HEK293 (cell line): ENCODE measurements around the gene MTARC2.

Experiments used
- CTCF ChIA-PET: fragments of 350-600 bp; formaldehyde crosslinking; extraction: SDS; loops from one replicate; lab custom pipeline; 2021; ENCODE audit warnings: antibody characterized with exemption; lab: Yijun Ruan, JAX
- POLR2A ChIA-PET: fragments of 300-600 bp; formaldehyde crosslinking; extraction: SDS; loops from one replicate; lab custom pipeline; 2020; ENCODE audit warnings: antibody characterized with exemption, inconsistent platforms; lab: Yijun Ruan, JAX
- H3K27ac ChIP-seq: fragments of 200-500 bp; sonication (Bioruptor generic); 2 replicates; pipeline ENCODE4 v1.5.1; 2014; ENCODE audit warnings: low read depth, low read length, control low read depth, inconsistent platforms; ENCODE audit errors: extremely low read depth
- H3K36me3 ChIP-seq, 2 experiments: fragments of 200-500 bp in 1 of 2; sonication (Bioruptor generic) in 1 of 2; 1 replicate in 1 of 2; 2 replicates in 1 of 2; pipeline ENCODE4 v1.5.1; 2014 to 2017; ENCODE audit warnings: inconsistent platforms in 2 of 2, low read length in 2 of 2; ENCODE audit not compliant: control insufficient read depth in 2 of 2, insufficient read depth in 1 of 2
- H3K4me1 ChIP-seq: fragments of 200-500 bp; sonication (Bioruptor generic); 2 replicates; pipeline ENCODE4 v1.5.1; 2014; ENCODE audit warnings: mild to moderate bottlenecking, low read length, inconsistent platforms; ENCODE audit not compliant: control insufficient read depth, insufficient read depth
- H3K4me3 ChIP-seq: 2 replicates; pipeline ENCODE4 v1.5.1; 2011; ENCODE audit warnings: low read depth, mild to moderate bottlenecking, control low read depth, low read length, moderate library complexity
- H3K9me3 ChIP-seq: fragments of 200-500 bp; sonication (Bioruptor generic); 2 replicates; pipeline ENCODE4 v1.5.1; 2014; ENCODE audit warnings: low read depth, low read length, inconsistent platforms; ENCODE audit not compliant: control insufficient read depth, insufficient read depth
- CTCF ChIP-seq: fragments of 450-650 bp; formaldehyde crosslinking; IDR thresholded peaks from 2 replicates; pipeline ENCODE4 v1.5.1; 2016; ENCODE audit warnings: missing biosample characterization, missing genetic modification characterization
- KLF1 ChIP-seq: fragments of 450-650 bp; formaldehyde crosslinking; IDR thresholded peaks from 2 replicates; pipeline ENCODE4 v1.5.1; 2016; ENCODE audit warnings: missing biosample characterization, missing genetic modification characterization
- KLF8 ChIP-seq: fragments of 450-650 bp; formaldehyde crosslinking; IDR thresholded peaks from 2 replicates; pipeline ENCODE4 v1.5.1; 2016; ENCODE audit warnings: missing biosample characterization, missing genetic modification characterization
- PATZ1 ChIP-seq: fragments of 450-650 bp; formaldehyde crosslinking; IDR thresholded peaks from 2 replicates; pipeline ENCODE4 v1.5.1; 2016; ENCODE audit warnings: missing biosample characterization, missing genetic modification characterization
- PBX3 ChIP-seq: sonication (generic); formaldehyde crosslinking; IDR thresholded peaks from 2 replicates; pipeline ENCODE4 v1.8.1; 2022; ENCODE audit warnings: mild to moderate bottlenecking, moderate library complexity, missing genetic modification reagents
- PRDM2 ChIP-seq: fragments of 450-650 bp; formaldehyde crosslinking; IDR thresholded peaks from 2 replicates; pipeline ENCODE4 v1.5.1; 2016; ENCODE audit warnings: missing biosample characterization, missing genetic modification characterization, borderline replicate concordance
- SP3 ChIP-seq: fragments of 450-650 bp; formaldehyde crosslinking; IDR thresholded peaks from 2 replicates; pipeline ENCODE4 v1.5.1; 2016; ENCODE audit warnings: missing biosample characterization, missing genetic modification characterization
- SP7 ChIP-seq: fragments of 450-650 bp; formaldehyde crosslinking; IDR thresholded peaks from 2 replicates; pipeline ENCODE4 v1.5.1; 2016; ENCODE audit warnings: missing biosample characterization, missing genetic modification characterization
- TRIM28 ChIP-seq: IDR thresholded peaks from 2 replicates; pipeline ENCODE4 v1.6.1; 2011; ENCODE audit warnings: low read length, control low read depth, borderline replicate concordance
- YY1 ChIP-seq: fragments of 450-650 bp; formaldehyde crosslinking; IDR thresholded peaks from 2 replicates; pipeline ENCODE4 v1.5.1; 2018; ENCODE audit warnings: missing biosample characterization, missing genetic modification characterization
- ZBTB11 ChIP-seq: fragments of 450-650 bp; formaldehyde crosslinking; conservative IDR thresholded peaks from 2 replicates; pipeline ENCODE4 v1.5.1; 2016; ENCODE audit warnings: low read depth, missing biosample characterization, missing genetic modification characterization
- ZBTB21 ChIP-seq: fragments of 450-650 bp; formaldehyde crosslinking; IDR thresholded peaks from 2 replicates; pipeline ENCODE4 v1.5.1; 2017; ENCODE audit warnings: missing biosample characterization, missing genetic modification characterization
- ZNF280C ChIP-seq: fragments of 450-650 bp; formaldehyde crosslinking; IDR thresholded peaks from 2 replicates; pipeline ENCODE4 v1.5.1; 2016; ENCODE audit warnings: missing biosample characterization, missing genetic modification characterization
- ZNF324 ChIP-seq: fragments of 450-650 bp; formaldehyde crosslinking; IDR thresholded peaks from 2 replicates; pipeline ENCODE4 v1.5.1; 2016; ENCODE audit warnings: missing biosample characterization, missing genetic modification characterization
- ZNF37A ChIP-seq: fragments of 450-650 bp; IDR thresholded peaks from 2 replicates; pipeline ENCODE4 v1.5.1; 2018; ENCODE audit warnings: missing biosample characterization, missing genetic modification characterization
- ZNF501 ChIP-seq: fragments of 450-650 bp; formaldehyde crosslinking; IDR thresholded peaks from 2 replicates; pipeline ENCODE4 v1.5.1; 2016; ENCODE audit warnings: missing biosample characterization, missing genetic modification characterization
- ZNF558 ChIP-seq: fragments of 450-650 bp; formaldehyde crosslinking; IDR thresholded peaks from 2 replicates; pipeline ENCODE4 v1.5.1; 2016; ENCODE audit warnings: missing biosample characterization, missing genetic modification characterization
- ZNF660 ChIP-seq: fragments of 450-650 bp; IDR thresholded peaks from 2 replicates; pipeline ENCODE4 v1.5.1; 2018; ENCODE audit warnings: missing biosample characterization, mild to moderate bottlenecking, missing genetic modification characterization
- ZSCAN23 ChIP-seq: fragments of 450-650 bp; formaldehyde crosslinking; IDR thresholded peaks from 2 replicates; pipeline ENCODE4 v1.5.1; 2016; ENCODE audit warnings: missing biosample characterization, missing genetic modification characterization

MTARC2 gene

GRCh38 chr1:220733086-220733601 is 15.0 kb upstream of the MTARC2 start (continued):
- no peak for TF ChIP-seq ZNF280C
- peak; percentile 74 for TF ChIP-seq ZBTB11 (tag by site-specific recombination)
- TF ChIP-seq KLF1 (tag by site-specific recombination): no peak; the same call in 1 of the 2 replicates
- peak; percentile 85 for TF ChIP-seq ZNF660 (tag by site-specific recombination)
- 0 out of 2 replicates have a peak, but pooled peaks have one; percentile 46 for TF ChIP-seq CTCF (tag by site-specific recombination)
- TF ChIP-seq SP7 (tag by site-specific recombination): peak; percentile 16; the same call in 1 of the 2 replicates
- peak; percentile 34; the same call in 1 of the 2 replicates for TF ChIP-seq ZNF558 (tag by site-specific recombination)
- TF ChIP-seq PBX3 (CRISPR knock-in tag): no peak
- peak; percentile 30; the same call in 1 of the 2 replicates for TF ChIP-seq SP3 (tag by site-specific recombination)
- TF ChIP-seq KLF8 (tag by site-specific recombination): no peak
- 0 out of 2 replicates have a peak, but pooled peaks have one; percentile 46 for TF ChIP-seq ZNF324
- 0 out of 2 replicates have a peak, but pooled peaks have one; percentile 14 for TF ChIP-seq ZNF501
- TF ChIP-seq PATZ1: peak; percentile 72
- TF ChIP-seq TRIM28: no peak

- Histone ChIP-seq H3K27ac (no peak overlapping the region), H3K36me3 (no peaks in the 10 kb centered on the region), H3K4me1 (no peaks in the 10 kb centered on the region), H3K9me3 (no peaks in the 10 kb centered on the region), H3K4me3 (no peak overlapping the region)
- POLR2A ChIA-PET: no interaction called here
- CTCF ChIA-PET: interaction anchor here (0.6 to 3.8 kb wide), 15 partner anchors 8 to 1720 kb away, joined by 3 to 32 read pairs (median 3); partner anchors contain the start of gene MTARC2
- TF ChIP-seq PRDM2 (tag by site-specific recombination) (no peak), ZNF37A (tag by site-specific recombination) (no peak), ZBTB21 (tag by site-specific recombination) (no peak), YY1 (no peak), TRIM28 (no peak), ZSCAN23 (tag by site-specific recombination) (no peak)
Observed at GRCh38 chr1:220734571-220735326, 13.4 kb upstream of the MTARC2 start.
